ENCODE measurements around the gene SSR2.

SSR2 gene

GRCh38 chr1:155973723-155974122 is 47.0 kb downstream of the SSR2 start:
- DNase-seq (ENCODE audit: low read depth), result no peak

GRCh38 chr1:155971910-155972809 is 48.6 kb downstream of the SSR2 start:
- DNase-seq (ENCODE audit: low read depth), result no peak

GRCh38 chr1:155970531-155971167 is 50.1 kb downstream of the SSR2 start:
- DNase-seq (ENCODE audit: low read depth), result no peak

GRCh38 chr1:155969377-155969791 is 51.4 kb downstream of the SSR2 start:
- no peak for DNase-seq (ENCODE audit: low read depth)

GRCh38 chr1:155968670-155969069 is 52.1 kb downstream of the SSR2 start:
- no peak for DNase-seq (ENCODE audit: low read depth)

GRCh38 chr1:155968051-155968400 is 52.7 kb downstream of the SSR2 start:
- DNase-seq (ENCODE audit: low read depth), result no peak

GRCh38 chr1:155967341-155968050 is 53.3 kb downstream of the SSR2 start:
- no peak for DNase-seq (ENCODE audit: low read depth)

GRCh38 chr1:155966750-155967149 is 54.0 kb downstream of the SSR2 start:
- DNase-seq (ENCODE audit: low read depth), result no peak

GRCh38 chr1:155966135-155966534 is 54.6 kb downstream of the SSR2 start:
- DNase-seq (ENCODE audit: low read depth), result no peak

GRCh38 chr1:155964193-155964592 is 56.6 kb downstream of the SSR2 start:
- DNase-seq (ENCODE audit: low read depth), result no peak

GRCh38 chr1:155962599-155963211 is 58.0 kb downstream of the SSR2 start:
- no peak for DNase-seq (ENCODE audit: low read depth)

- no peak for DNase-seq (ENCODE audit: low read depth)
Observed at GRCh38 chr1:155961937-155962336, 58.8 kb downstream of the SSR2 start.

- DNase-seq (ENCODE audit: low read depth), result no peak
Observed at GRCh38 chr1:155960081-155960745, 60.5 kb downstream of the SSR2 start.

All from activated T-helper 1 cell treated with Interleukin-2 at 50 U/mL for 16 hours (primary cell).